Activated CD8-positive, alpha-beta T cell treated with anti-CD3 and anti-CD28 coated beads for 36 hours (primary cell): Measurements from ENCODE around the gene NDUFS6. TPM values are rescaled to one million over a fixed set of nuclear protein-coding genes. Genes with fewer than 3 reads are reported as not detected.

Experiments used
- ATAC-seq: fragments of 200-7000 bp; cut with Tn5 transposase; one replicate; pipeline ENCODE4 v1.10.0; 2021; ENCODE audit warnings: mild to moderate bottlenecking, moderate library complexity
- CTCF ChIA-PET: fragments of 350-600 bp; sonication (Branson Sonifier 250); formaldehyde crosslinking; loops from one replicate; lab custom pipeline; 2021; ENCODE audit warnings: antibody characterized with exemption; lab: Charles Lee
- POLR2A ChIA-PET: fragments of 350-600 bp; sonication (Branson Sonifier 250); formaldehyde crosslinking; loops from one replicate; lab custom pipeline; 2021; ENCODE audit warnings: antibody characterized with exemption; lab: Charles Lee
- DNase-seq: peaks from one replicate; pipeline ENCODE4 v3.0.0-alpha.2; 2020
- H3K27ac Mint-ChIP-seq: one replicate; pipeline ENCODE4 v1.8.0; 2021; ENCODE audit warnings: mild to moderate bottlenecking, mixed read lengths
- H3K27me3 Mint-ChIP-seq: one replicate; pipeline ENCODE4 v1.8.0; 2021; ENCODE audit warnings: mixed read lengths
- H3K36me3 Mint-ChIP-seq: one replicate; pipeline ENCODE4 v1.8.0; 2021; ENCODE audit warnings: low read depth, mixed read lengths
- H3K4me1 Mint-ChIP-seq: one replicate; pipeline ENCODE4 v1.8.0; 2021; ENCODE audit warnings: low read depth, mixed read lengths
- H3K4me3 Mint-ChIP-seq: one replicate; pipeline ENCODE4 v1.8.0; 2021; ENCODE audit warnings: mild to moderate bottlenecking, moderate library complexity, mixed read lengths
- H3K9me3 Mint-ChIP-seq: one replicate; pipeline ENCODE4 v1.8.0; 2021; ENCODE audit warnings: mixed read lengths
- CTCF ChIP-seq: fragments of 200-600 bp; IDR thresholded peaks from one replicate; pipeline ENCODE4 v1.8.0; 2022; ENCODE audit warnings: antibody characterized with exemption, mild to moderate bottlenecking
- intact Hi-C: fragments of 100-400 bp; cut with micrococcal nuclease; formaldehyde crosslinking; loops from one replicate; pipeline ENCODE4 v1.10.0; 2022
- total RNA-seq, 2 experiments: library from RNA; stranded (reverse); gene quantifications; one replicate each; pipeline ENCODE4 v1.2.3, GENCODE V29; 2021

Gene NDUFS6
- total RNA-seq, 2 experiments from 2014 or later: 32.2 to 39.1 TPM

GRCh38 chr5:1791176-1791575, 10.0 kb upstream of the NDUFS6 start:
- Mint-ChIP-seq H3K36me3 (peaks cover under 1% of the 10 kb centered on the region), H3K27ac (peak overlapping the region; percentile 69), H3K9me3 (no peaks in the 10 kb centered on the region), H3K27me3 (no peaks in the 10 kb centered on the region), H3K4me3 (no peak overlapping the region), H3K4me1 (peaks cover 73% of the 10 kb centered on the region)
- POLR2A ChIA-PET: interaction anchor here (1.6 kb wide), 1 partner anchor 14 kb away, joined by 3 read pairs; no protein-coding TSS in a partner anchor
- intact Hi-C loops: no loop called here
- TF ChIP-seq CTCF: no peak
- no peak for ATAC-seq
- no peak for DNase-seq
- CTCF ChIA-PET: no interaction called here

- Mint-ChIP-seq H3K27me3 (no peaks in the 10 kb centered on the region), H3K27ac (peak overlapping the region; percentile 93), H3K9me3 (no peaks in the 10 kb centered on the region), H3K4me1 (peaks cover 84% of the 10 kb centered on the region), H3K36me3 (peaks cover 15% of the 10 kb centered on the region), H3K4me3 (peak overlapping the region; percentile 64)
- intact Hi-C loops: no loop called here
- no peak for TF ChIP-seq CTCF
- peak; percentile 91 for DNase-seq
- ATAC-seq: peak; percentile 93
- CTCF ChIA-PET: interaction anchor here (1.0 to 1.3 kb wide), 2 partner anchors 10 to 15 kb away, joined by 3 to 8 read pairs; no protein-coding TSS in a partner anchor
- POLR2A ChIA-PET: interaction anchor here (0.5 to 2.3 kb wide), 8 partner anchors 9 to 448 kb away, joined by 3 to 11 read pairs (median 3); partner anchors contain the start of gene NDUFS6
Observed at GRCh38 chr5:1792842-1793266, 8.4 kb upstream of the NDUFS6 start.

- peaks cover 89% of the 10 kb centered on the region for H3K4me1 Mint-ChIP-seq
- ATAC-seq (peak; percentile 21), DNase-seq (peak; percentile 71)
- H3K4me3 Mint-ChIP-seq: peak overlapping the region; percentile 64
- ChIA-PET CTCF (interaction anchor here (1.0 to 1.3 kb wide), 2 partner anchors 10 to 15 kb away, joined by 3 to 8 read pairs; no protein-coding TSS in a partner anchor), POLR2A (interaction anchor here (0.5 to 2.3 kb wide), 7 partner anchors 9 to 449 kb away, joined by 3 to 11 read pairs (median 3); partner anchors contain the start of gene NDUFS6)
- H3K9me3 Mint-ChIP-seq: no peaks in the 10 kb centered on the region
- no peak for TF ChIP-seq CTCF
- H3K27me3 Mint-ChIP-seq: no peaks in the 10 kb centered on the region
- intact Hi-C loops: no loop called here
- peaks cover 19% of the 10 kb centered on the region for H3K36me3 Mint-ChIP-seq
- peak overlapping the region; percentile 93 for H3K27ac Mint-ChIP-seq
Observed at GRCh38 chr5:1793301-1793740, 7.9 kb upstream of the NDUFS6 start.

GRCh38 chr5:1793966-1794900, 7.0 kb upstream of the NDUFS6 start:
- CTCF ChIA-PET: no interaction called here
- H3K4me1 Mint-ChIP-seq: peaks cover 85% of the 10 kb centered on the region
- intact Hi-C loops: no loop called here
- peaks cover 28% of the 10 kb centered on the region for H3K36me3 Mint-ChIP-seq
- no peaks in the 10 kb centered on the region for H3K9me3 Mint-ChIP-seq
- no peaks in the 10 kb centered on the region for H3K27me3 Mint-ChIP-seq
- no peak overlapping the region for H3K4me3 Mint-ChIP-seq
- TF ChIP-seq CTCF: no peak
- DNase-seq: peak; percentile 53
- POLR2A ChIA-PET: interaction anchor here (2.3 kb wide), 1 partner anchor 8 kb away, joined by 11 read pairs; the partner anchor contains the start of gene NDUFS6
- no peak for ATAC-seq
- H3K27ac Mint-ChIP-seq: peak overlapping the region; percentile 93
